ENCODE data around the gene GARIN5B. TPM values are rescaled to one million over a fixed set of nuclear protein-coding genes. Genes with fewer than 3 reads are reported as not detected.

GARIN5B gene
- total and polyA plus RNA-seq, 2 of the 13 experiments (the other 11 are each of a cell fraction or from before 2014, with no cell fraction given): not detected

DNA sequence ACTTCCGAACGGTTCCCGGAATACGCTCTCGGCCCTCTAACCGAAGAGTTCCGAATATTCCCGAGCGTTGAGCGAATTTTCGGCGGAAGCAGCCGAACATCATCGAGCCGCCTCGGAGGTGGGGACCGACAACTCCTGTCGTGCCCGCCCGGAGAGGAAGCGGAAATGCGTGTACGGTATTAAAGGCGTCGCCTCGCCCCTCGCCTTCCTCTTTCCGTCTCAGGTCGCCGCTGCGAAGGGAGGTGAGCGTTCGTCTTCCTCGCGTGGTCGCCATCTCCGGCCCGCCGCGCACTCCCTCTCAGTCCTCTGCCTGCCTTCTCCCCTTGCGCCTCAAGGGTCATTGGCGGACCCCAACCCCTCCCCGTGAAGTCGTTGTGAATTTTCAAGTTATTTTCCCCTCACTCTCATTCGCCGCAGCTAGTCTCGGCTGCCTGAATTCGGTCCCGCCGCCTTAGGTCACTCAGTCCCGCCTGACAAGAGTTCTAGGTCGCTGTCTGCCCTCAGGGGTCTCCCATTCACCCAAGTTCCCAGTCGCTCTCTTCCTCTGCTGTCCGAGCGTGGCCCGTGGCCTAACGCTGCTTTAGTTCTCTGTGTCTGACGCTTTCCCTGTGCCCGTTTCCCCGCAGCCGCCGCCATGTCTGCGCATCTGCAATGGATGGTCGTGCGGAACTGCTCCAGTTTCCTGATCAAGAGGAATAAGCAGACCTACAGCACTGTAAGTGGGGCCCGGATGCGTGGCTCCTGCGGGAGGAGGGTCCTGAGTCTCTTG, 22.8 kb upstream of the GARIN5B start, which contains the start of gene RPL28 (continued):
- TF ChIP-seq ZNF281 (CRISPR knock-in tag; IDR thresholded peaks at IDR 0.05; ENCODE audit: borderline replicate concordance): no peak
- 0 out of 2 replicates have a peak, but pooled peaks have one; percentile 74 for TF ChIP-seq NRL (CRISPR knock-in tag; IDR thresholded peaks at IDR 0.05; ENCODE audit: borderline replicate concordance)
- TF ChIP-seq ZNF768 (CRISPR knock-in tag; IDR thresholded peaks at IDR 0.05): peak; percentile 76
- TF ChIP-seq, protein P1, sequence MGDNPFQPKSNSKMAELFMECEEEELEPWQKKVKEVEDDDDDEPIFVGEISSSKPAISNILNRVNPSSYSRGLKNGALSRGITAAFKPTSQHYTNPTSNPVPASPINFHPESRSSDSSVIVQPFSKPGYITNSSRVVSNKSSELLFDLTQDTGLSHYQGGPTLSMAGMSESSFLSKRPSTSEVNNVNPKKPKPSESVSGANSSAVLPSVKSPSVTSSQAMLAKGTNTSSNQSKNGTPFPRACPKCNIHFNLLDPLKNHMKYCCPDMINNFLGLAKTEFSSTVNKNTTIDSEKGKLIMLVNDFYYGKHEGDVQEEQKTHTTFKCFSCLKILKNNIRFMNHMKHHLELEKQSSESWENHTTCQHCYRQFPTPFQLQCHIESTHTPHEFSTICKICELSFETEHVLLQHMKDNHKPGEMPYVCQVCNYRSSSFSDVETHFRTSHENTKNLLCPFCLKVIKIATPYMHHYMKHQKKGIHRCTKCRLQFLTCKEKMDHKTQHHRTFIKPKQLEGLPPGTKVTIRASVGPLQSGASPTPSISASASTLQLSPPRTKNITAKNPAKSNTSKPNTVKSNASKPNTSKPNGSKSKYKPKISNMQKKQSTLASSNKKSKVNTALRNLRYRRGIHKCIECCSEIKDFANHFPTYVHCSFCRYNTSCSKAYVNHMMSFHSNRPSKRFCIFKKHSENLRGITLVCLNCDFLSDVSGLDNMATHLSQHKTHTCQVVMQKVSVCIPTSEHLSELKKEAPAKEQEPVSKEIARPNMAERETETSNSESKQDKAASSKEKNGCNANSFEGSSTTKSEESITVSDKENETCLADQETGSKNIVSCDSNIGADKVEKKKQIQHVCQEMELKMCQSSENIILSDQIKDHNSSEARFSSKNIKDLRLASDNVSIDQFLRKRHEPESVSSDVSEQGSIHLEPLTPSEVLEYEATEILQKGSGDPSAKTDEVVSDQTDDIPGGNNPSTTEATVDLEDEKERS (CRISPR knock-in tag; IDR thresholded peaks at IDR 0.05): peak; percentile 75; the same call in 1 of the 2 replicates
- no peak; the same call in 1 of the 2 replicates for TF ChIP-seq ZNF598 (CRISPR knock-in tag; IDR thresholded peaks at IDR 0.05; ENCODE audit: borderline replicate concordance)
- no peak for TF ChIP-seq ZNF513 (CRISPR knock-in tag; conservative IDR thresholded peaks at IDR 0.05)
- no peak for TF ChIP-seq DBP (CRISPR knock-in tag; IDR thresholded peaks at IDR 0.05; ENCODE audit: not compliant biosample characterization)
- peak; percentile 78; the same call in 1 of the 2 replicates for TF ChIP-seq CCDC6 (CRISPR knock-in tag; IDR thresholded peaks at IDR 0.05)
- no peak for TF ChIP-seq NFIB (CRISPR knock-in tag; IDR thresholded peaks at IDR 0.05; ENCODE audit: borderline replicate concordance)
- TF ChIP-seq ZNF101 (CRISPR knock-in tag; IDR thresholded peaks at IDR 0.05; ENCODE audit: borderline replicate concordance, low read depth): no peak
- TF ChIP-seq PRDM10 (CRISPR knock-in tag; IDR thresholded peaks at IDR 0.05; ENCODE audit: low read depth): no peak
- no peak for TF ChIP-seq ZNF740 (CRISPR knock-in tag; IDR thresholded peaks at IDR 0.05)
- no peak for TF ChIP-seq BHLHE40 (IDR thresholded peaks at IDR 0.05; ENCODE audit: low read length)
- TF ChIP-seq ZNF614 (CRISPR knock-in tag; IDR thresholded peaks at IDR 0.05; ENCODE audit: borderline replicate concordance): peak; percentile 81; the same call in 1 of the 2 replicates
- TF ChIP-seq TGIF2 (CRISPR knock-in tag; IDR thresholded peaks at IDR 0.05): peak; percentile 61; the same call in 1 of the 2 replicates
